GM21367 (cell line): ENCODE measurements around the gene FOXP1.
A peak's percentile ranks its signal among the peaks of the same experiment; 100 is the strongest.
"Not testable (repeated sequence)": the region's sequence is repeated elsewhere in the genome, so short reads cannot be mapped to it uniquely, and the experiment has no call there.

ENCODE experiments used
- ATAC-seq: cut with Tn5 transposase; IDR thresholded peaks from one replicate; pipeline ENCODE4 v1.9.1; 2021; ENCODE audit not compliant: unreplicated experiment

The FOXP1 gene

DNA sequence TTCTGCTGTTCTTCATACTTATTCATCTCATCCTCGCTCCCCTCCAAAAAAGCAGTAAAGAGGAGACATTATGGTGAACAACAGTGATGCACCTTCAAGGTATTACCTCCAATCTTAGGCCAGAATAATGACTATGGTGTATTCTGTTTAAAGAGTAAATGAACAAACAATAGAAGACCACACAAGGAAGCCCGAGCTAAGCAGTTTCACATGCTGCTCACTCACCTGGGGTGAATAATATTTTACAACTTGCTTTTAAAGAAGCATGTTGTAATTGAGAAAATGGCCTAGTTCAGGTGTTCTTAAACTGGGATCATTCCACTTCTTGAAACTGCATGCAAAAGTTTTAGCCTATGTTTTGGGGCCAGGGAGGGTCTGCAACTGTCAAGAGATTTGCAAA lies 581.2 kb downstream of the FOXP1 start:
- ATAC-seq, result no peak

- ATAC-seq, result no peak
These were observed 582.2 kb downstream of the FOXP1 start for GRCh38 chr3:71001303-71001830.

DNA sequence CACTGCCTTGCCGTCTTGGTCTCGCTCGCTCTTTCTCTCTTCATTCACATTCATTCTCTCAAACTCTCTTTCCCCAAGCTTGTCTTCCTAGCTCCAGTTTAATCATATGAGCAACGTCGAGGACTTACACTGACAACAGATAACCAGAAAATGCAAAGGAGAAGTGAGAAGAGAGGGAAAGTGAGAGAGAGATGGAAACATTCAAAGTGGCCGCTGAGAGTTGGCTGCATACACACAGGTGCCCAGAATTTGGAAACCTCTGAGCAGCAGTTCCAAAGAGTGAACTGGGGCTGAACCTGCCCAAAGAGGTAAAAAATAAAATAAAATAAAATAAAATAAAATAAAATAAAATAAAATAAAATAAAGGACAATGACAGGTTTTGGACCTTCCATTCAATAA lies 583.0 kb downstream of the FOXP1 start:
- ATAC-seq, result no peak

- no peak for ATAC-seq
These were observed 583.8 kb downstream of the FOXP1 start for GRCh38 chr3:70999730-71000129.

GRCh38 chr3:70996082-70996481 lies 587.4 kb downstream of the FOXP1 start:
- no peak for ATAC-seq

GRCh38 chr3:70994644-70995043 lies 588.9 kb downstream of the FOXP1 start:
- no peak for ATAC-seq

DNA sequence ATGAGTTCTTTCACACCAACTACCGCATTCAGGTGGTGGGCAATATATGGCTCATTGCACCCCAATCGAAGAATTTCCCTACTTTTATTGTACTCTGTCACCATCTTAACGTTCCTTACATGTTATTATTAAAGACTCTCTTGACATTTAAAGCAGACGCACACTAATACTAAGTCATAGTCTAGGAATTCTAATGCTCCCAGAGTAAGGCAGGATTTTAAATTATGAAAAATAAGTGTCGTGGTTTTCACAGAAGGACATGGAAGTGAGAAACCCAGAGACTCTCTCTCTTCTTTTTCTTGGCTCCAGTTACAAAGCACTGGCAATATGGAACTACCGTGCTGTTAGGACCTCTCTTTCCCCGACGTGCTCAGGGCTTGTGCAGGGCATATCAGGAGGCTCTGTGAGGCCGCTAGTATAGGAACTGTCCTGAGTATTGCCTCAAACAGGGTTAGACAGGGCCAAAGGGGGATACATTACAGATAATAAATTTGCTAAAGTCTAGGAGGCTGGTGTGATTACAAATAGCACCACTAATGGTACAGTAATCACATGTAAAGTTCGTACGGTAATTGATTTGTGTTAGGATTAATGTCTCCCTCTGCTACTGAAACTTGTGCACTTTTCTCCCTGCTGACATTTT lies 590.8 kb downstream of the FOXP1 start:
- no peak for ATAC-seq

GRCh38 chr3:70992131-70992530 lies 591.4 kb downstream of the FOXP1 start:
- no peak for ATAC-seq

DNA sequence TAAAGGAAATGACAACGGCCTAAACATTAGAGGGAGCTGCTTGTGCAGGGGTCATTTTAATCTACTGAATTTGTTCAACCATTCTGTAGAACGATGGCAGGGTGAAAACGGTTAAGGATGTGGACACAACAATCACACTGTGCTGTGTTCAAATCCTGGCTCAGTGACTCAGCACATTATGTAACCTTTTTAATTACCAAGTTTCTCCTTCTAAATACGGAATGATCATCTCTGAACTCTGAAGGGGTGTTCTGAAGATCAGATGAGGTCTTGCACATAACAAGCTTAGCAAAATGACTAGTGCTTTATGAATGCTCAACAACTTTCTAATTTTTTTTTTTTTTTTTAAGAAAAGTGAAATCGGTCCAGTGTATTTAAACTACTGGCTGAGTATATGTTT lies 592.8 kb downstream of the FOXP1 start:
- ATAC-seq, result no peak

GRCh38 chr3:70990185-70990584 lies 593.3 kb downstream of the FOXP1 start:
- ATAC-seq, result no peak

GRCh38 chr3:70989174-70989573 lies 594.4 kb downstream of the FOXP1 start:
- ATAC-seq, result no peak

- no peak for ATAC-seq
These were observed 595.4 kb downstream of the FOXP1 start for GRCh38 chr3:70988111-70988510.

GRCh38 chr3:70985572-70985971 lies 598.0 kb downstream of the FOXP1 start:
- no peak for ATAC-seq

GRCh38 chr3:70984776-70985482 lies 598.6 kb downstream of the FOXP1 start:
- ATAC-seq, result no peak

DNA sequence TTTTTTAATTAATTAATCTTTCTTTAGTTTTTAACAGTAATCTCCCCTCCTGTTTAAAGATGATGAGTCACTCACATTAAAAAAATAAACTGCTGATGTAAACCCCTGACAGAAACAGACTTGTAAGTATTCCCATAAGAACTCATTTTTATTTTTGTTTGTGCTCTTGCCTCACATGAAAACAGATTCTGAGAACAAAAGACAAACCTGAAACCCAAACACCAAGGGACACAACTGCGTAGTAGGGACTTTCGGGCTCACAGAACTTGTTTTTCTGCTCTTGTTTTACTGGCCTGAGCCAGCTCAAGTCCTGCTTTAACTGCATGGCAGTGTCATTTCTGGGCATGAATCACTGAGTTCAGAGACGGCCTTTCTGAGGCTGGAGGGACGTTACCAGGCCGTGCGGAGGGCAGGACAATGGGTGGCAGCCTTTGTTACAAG lies 600.8 kb downstream of the FOXP1 start:
- ATAC-seq, result peak; percentile 75

- ATAC-seq, result no peak
These were observed 601.2 kb downstream of the FOXP1 start for GRCh38 chr3:70982284-70982683.

- no peak for ATAC-seq
These were observed 602.2 kb downstream of the FOXP1 start for GRCh38 chr3:70981231-70981880.

DNA sequence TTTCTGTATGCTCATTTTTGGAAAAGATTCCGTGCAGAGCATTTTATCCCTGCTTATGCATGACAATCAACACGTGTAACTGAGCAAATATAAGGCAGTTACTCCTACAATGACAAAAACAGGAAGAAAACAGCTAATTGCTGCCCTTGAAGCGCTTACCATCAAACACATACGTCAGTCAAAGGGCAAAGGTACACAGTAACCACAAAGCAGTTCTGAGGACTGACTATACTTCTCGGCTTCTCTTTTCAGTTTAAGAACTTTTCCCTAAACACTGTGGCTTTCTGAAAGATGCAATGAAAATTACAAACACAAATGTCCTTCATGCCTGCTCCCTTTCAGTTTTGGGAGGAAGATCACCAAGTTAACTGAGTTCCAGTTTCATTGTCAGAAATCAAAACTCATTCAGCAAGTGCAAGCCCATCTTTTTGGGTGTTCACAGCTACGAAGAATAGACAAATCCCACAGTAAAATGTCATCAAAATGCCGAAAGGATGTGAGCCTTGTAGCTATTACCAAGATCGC lies 602.8 kb downstream of the FOXP1 start:
- ATAC-seq, result no peak

GRCh38 chr3:70979983-70980645 lies 603.4 kb downstream of the FOXP1 start:
- no peak for ATAC-seq

DNA sequence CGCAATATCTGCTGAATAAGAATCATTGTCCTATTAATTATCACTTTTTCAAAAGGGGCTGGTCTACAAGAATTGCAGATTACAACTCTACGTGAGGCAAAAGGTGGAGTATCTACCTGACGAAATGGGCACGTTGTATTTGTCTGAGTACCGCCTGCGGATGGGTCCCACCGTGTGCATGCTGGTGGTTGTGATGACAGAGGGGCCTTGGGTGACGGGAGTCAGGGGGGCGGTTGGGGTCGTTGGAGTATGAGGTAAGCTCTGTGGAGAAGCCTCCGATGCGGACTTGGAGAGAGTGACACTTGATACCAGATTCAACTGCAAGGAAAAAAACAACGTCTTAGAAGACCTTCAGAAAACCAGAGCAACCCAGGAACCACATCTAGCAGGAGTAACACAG lies 605.8 kb downstream of the FOXP1 start:
- ATAC-seq, result no peak

GRCh38 chr3:70975981-70976380 lies 607.5 kb downstream of the FOXP1 start:
- not testable (repeated sequence) for ATAC-seq
